ENCODE measurements around the gene RGMA.

GRCh38 chr15:93058904-93059427 lies 30.0 kb downstream of the RGMA start:
- TF ChIP-seq EZH2 (IDR thresholded peaks at IDR 0.05), result no peak
- TF ChIP-seq CTCF (IDR thresholded peaks at IDR 0.05 in 2 of 3, conservative IDR thresholded peaks at IDR 0.05 in 1 of 3; ENCODE audit: borderline replicate concordance in 1 of 3, insufficient read depth in 1 of 3, low read depth in 2 of 3, low read length in 2 of 3), result no peak
- TF ChIP-seq EZH2phosphoT487 (IDR thresholded peaks at IDR 0.05; ENCODE audit: borderline replicate concordance), result no peak
- no peak for TF ChIP-seq SP1 (IDR thresholded peaks at IDR 0.05; ENCODE audit: low read depth)
- TF ChIP-seq MAX (IDR thresholded peaks at IDR 0.05), result no peak
- TF ChIP-seq FOSL1 (IDR thresholded peaks at IDR 0.05; ENCODE audit: low read depth), result no peak
- no peak for TF ChIP-seq POLR2AphosphoS5 (IDR thresholded peaks at IDR 0.05; ENCODE audit: low read depth, low read length)
- no peak for TF ChIP-seq EGR1 (IDR thresholded peaks at IDR 0.05; ENCODE audit: low read depth)
- TF ChIP-seq YY1 (IDR thresholded peaks at IDR 0.05; ENCODE audit: extremely low read depth, insufficient replicate concordance, low read depth, low read length), result no peak
- no peak for TF ChIP-seq POLR2A (IDR thresholded peaks at IDR 0.05; ENCODE audit: borderline replicate concordance, extremely low read depth, insufficient read depth, insufficient read length)
- no peak for TF ChIP-seq TCF7L2 (IDR thresholded peaks at IDR 0.05; ENCODE audit: borderline replicate concordance, extremely low read depth, insufficient read depth, insufficient read length)
